GM19372 (cell line): ENCODE measurements around the gene SOX15.
"Not testable (repeated sequence)": the region's sequence is repeated elsewhere in the genome, so short reads cannot be mapped to it uniquely, and the experiment has no call there.

Experiments used
- ATAC-seq: cut with Tn5 transposase; IDR thresholded peaks from one replicate; pipeline ENCODE4 v1.9.1; 2021; ENCODE audit warnings: mild to moderate bottlenecking, low read depth, moderate library complexity; ENCODE audit not compliant: unreplicated experiment

Gene SOX15

GRCh38 chr17:7589891-7590691, at the start of gene SOX15:
SOX15 (minus strand) TSS chr17:7590094; CDS start chr17:7589676, 418 bp downstream.
- no peak for ATAC-seq

- no peak for ATAC-seq
Measured at GRCh38 chr17:7636163-7636562, 46.3 kb upstream of the SOX15 start.

GRCh38 chr17:7634384-7634783, 44.5 kb upstream of the SOX15 start:
- no peak for ATAC-seq

- no peak for ATAC-seq
Measured at GRCh38 chr17:7633093-7633492, 43.2 kb upstream of the SOX15 start.

GRCh38 chr17:7632492-7632894, 42.6 kb upstream of the SOX15 start:
- no peak for ATAC-seq

GRCh38 chr17:7631398-7632380, 41.8 kb upstream of the SOX15 start:
- no peak for ATAC-seq

GRCh38 chr17:7629939-7630571, 40.2 kb upstream of the SOX15 start, which contains the start of gene SHBG:
SHBG (plus strand) TSS chr17:7630135; CDS start chr17:7630173, 38 bp downstream.
- no peak for ATAC-seq

GRCh38 chr17:7627250-7628121, 37.6 kb upstream of the SOX15 start, which contains the start of gene SAT2:
SAT2 (minus strand) TSS chr17:7627821; CDS start chr17:7627635, 186 bp downstream.
- peak; percentile 89 for ATAC-seq

GRCh38 chr17:7626956-7627249, 37.0 kb upstream of the SOX15 start:
- ATAC-seq: no peak

- no peak for ATAC-seq
Measured at GRCh38 chr17:7626307-7626706, 36.4 kb upstream of the SOX15 start.

- ATAC-seq: not testable (repeated sequence)
Measured at GRCh38 chr17:7625749-7626148, 35.9 kb upstream of the SOX15 start.

GRCh38 chr17:7623661-7624060, 33.8 kb upstream of the SOX15 start:
- no peak for ATAC-seq

GRCh38 chr17:7620835-7621234, 30.9 kb upstream of the SOX15 start:
- ATAC-seq: no peak

- ATAC-seq: no peak
Measured at GRCh38 chr17:7618608-7619007, 28.7 kb upstream of the SOX15 start.

- ATAC-seq: no peak
Measured at GRCh38 chr17:7615265-7615747, 25.4 kb upstream of the SOX15 start.

- ATAC-seq: peak; percentile 90
Measured at GRCh38 chr17:7614425-7615264, 24.8 kb upstream of the SOX15 start, which contains the start of gene FXR2. FXR2 (minus strand) TSS chr17:7614897; CDS start chr17:7614532, 365 bp downstream.

- no peak for ATAC-seq
Measured at GRCh38 chr17:7613769-7614424, 24.0 kb upstream of the SOX15 start.

- ATAC-seq: no peak
Measured at GRCh38 chr17:7612294-7612640, 22.4 kb upstream of the SOX15 start.
